CD4-positive, alpha-beta T cell treated with Interleukin-15 for 4 hours (primary cell): ENCODE results near the gene ZNF566.

ENCODE experiments used
- DNase-seq: peaks from one replicate; pipeline ENCODE4 v3.0.0-alpha.2; 2020; ENCODE audit warnings: low spot score

Gene ZNF566

GRCh38 chr19:36441339-36441738 lies 48.0 kb downstream of the ZNF566 start:
- DNase-seq, result no peak

DNA sequence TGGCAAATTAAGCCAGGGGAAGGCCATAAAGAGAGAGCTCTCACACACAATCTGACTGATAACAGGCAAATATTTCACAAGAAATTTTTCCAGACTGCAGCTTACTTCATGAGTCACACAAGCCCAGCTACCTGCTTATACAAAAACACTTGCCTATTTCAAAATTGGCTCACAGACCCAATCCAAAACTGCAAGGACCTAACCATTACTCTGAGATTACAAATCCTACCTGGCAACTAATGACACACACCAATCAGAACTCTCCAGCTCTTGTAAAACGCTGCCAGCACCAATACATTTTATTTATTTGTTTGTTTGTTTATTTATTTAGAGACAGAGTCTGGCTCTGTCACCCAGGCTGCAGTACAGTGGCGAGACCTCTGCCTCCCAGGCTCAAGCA lies 52.8 kb downstream of the ZNF566 start:
- no peak for DNase-seq

DNA sequence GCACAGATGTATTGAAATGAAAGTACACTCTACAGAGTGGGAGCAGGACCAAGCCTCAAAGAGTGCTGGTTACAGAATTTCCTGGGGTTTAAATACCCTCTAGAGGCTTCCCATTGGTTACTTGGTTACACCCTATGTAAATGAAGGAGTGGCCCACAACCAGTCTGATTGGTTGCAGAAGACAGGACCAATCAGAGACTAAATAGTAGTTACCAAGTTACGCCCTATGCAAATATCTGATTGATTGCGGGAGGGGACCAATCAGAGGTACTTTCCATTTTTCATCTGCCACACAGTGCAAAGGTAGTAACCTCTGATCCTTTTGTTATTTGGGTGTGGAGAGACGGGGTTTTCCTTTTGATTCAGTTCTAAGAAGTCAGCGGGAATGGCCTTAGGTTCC lies 65.4 kb downstream of the ZNF566 start:
- no peak for DNase-seq

- DNase-seq, result no peak
Measured at GRCh38 chr19:36421749-36422481, 67.4 kb downstream of the ZNF566 start.

DNA sequence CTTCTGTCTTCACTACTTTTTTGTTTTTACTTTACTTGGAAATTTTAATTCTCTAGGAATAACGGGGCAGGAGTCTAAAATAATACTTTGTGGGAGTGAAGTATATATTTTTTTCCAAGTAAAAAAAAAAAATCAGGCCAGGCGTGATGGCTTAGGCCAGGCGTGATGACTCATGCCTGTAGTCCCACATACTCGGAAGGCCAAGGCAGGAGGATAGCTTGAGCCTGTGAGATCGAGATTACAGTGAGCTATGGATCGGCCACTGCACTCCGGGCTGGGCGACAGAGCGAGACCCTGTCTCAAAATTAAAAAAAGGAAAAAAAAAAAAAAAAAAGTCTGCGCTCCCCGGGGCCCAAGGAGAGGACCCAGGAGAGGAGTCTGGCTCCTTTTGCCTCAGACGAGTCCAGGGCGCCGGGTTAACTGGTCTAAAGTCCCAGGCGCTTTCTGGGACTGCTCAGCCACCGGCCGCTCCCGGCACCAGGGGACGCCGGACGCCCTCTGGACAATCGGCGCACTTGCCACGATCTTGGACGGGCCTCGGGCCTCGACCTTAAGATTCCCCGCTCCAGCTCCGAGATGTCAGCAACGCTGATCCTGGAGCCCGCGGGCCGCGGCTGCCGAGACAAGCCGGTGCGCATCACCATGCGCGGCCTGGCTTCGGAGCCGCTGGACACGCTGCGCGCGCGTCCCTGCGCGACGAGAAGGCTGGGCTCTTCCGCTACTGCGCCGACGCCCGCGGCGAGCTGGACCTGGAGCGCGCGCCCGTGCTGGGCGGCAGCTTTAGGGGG lies 68.2 kb downstream of the ZNF566 start:
- no peak for DNase-seq

DNA sequence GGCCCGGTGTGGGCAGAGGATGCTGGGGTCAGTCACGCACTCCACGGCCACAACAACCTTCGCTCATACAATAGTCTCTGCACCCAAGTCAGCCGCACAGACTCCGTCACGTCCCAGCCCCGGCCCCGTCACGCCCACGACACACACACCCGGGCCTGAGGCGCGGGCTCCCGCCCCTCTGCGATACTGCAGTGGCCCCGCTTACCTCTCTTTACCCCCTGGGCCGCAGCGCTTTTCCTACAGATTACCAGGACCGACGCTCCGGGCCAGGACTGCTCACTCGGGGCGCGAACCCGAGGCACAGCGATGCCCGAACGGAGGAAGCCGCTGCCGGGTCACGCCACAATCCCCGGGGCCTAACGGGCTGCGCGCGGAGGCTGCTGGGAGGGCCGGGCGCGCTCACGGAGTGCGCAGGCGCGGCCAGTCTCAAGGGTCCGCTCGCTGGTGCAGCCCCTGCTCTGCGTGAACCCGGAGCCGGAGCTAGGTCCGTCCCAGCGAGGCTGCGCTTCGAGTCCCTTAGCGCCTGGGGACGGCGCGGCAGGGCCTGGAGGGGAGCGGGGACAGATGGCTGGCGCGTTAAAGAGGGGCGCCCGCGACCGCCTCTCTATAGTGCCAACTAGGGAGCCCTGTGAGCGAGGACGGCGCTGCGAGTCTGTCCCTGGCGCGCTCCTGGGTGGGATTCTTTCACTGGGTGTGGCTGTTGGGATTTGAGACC lies 70.9 kb downstream of the ZNF566 start, which contains the start of gene ZFP82:
TSS of gene ZFP82 (minus strand) at position 358 of the 715 bp plus-strand sequence. CDS start 8,855 bp downstream, outside the sequence.
- DNase-seq, result peak; percentile 75

DNA sequence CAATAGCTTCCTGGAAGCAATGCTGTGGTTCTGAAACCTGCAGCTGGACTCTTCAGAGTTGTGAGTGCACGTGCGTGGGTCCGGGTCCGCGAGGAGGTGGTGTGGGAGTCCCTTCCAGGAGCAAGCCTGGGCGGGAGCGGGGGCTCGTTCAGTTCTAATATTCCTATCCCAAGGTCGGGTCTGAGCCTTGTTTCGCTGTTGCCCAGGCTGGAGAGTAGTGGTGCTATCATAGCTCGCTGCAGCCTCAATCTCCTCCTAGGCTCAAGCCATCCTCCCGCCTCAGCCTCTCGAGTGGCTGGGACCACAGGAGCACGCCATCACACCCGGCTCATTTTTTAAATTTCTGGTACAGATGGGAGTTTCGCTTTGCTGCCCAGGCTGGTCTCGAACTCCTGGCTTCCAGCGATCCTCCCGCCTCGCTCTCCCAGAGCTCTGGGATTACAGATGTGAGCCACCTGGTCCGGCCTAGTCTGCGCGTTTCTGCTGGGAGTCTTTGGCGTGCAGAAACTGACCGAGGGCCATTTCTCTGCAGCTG lies 71.5 kb downstream of the ZNF566 start:
- no peak for DNase-seq

DNA sequence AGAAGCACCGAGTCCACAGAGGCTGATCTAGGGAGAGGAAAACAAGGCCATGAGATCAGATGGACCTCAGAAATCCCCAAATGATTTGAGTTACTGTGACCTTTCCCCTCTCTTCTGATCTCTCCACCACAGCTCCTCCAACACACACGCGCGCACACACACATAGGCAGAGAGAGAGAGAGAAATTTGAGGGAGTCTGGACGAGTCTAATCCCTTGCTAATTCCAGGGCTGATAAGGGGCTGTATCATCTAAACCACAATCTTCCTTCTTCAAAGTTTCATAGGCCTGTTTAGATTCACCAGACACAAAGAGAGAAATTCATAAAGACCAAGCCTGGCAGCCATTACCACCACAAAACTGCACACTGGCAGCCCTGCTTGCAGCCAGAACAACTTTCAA lies 79.5 kb downstream of the ZNF566 start:
- DNase-seq, result no peak

DNA sequence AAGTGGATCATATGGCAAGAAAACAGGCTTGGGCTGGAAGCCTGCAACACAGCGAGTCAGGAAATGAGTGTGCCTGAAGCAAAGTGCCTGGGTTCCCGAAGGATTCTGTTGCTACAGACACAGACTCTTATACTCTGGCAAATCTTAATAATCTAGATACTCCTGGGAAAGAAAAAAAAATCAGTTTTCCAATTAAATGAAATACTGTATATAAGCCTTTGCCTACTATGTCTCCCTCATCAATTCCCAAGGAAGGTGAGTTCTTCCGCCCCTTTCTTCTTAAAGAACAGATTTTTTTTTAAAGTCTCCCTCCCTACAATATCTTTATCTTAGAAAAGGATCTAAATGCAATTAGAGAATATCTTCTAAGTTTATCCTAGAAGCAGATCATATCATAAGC lies 81.3 kb downstream of the ZNF566 start:
- DNase-seq, result no peak

DNA sequence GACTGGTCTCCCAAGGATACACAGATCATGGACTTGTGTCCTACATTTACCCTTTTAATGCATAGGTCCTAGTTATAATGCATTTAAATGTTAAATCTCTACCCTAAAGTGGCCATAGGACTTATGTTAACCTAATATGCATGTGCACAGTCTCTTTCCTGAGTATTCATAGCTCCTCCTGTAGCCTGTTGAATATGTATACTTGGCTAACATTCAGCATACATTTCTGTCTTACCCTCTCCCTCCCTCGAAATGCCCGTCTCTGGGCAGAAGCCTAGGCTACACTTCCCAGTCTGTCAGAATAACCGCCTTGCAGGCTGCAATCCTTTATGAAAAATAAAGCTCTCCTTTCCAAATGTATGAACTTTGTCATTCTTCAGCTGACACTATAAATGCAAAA lies 84.9 kb downstream of the ZNF566 start:
- no peak for DNase-seq

DNA sequence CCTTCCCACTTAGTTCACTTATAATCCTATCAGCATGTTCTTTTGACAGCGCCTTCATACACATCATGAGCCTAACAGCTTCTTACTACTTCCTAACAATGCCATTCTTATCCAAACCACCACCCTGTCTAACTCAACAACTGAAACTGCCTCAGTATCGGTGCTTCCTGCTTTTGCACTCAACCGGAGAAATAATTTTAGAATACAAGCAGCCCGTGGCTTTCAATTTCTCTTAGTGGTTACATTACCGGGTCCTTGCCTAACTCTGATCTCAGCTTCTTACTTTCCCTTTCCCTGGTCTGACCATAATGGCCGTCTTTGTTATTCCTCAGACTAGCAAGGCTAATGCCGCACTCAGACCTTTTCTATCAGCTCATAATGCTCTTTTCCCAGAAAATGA lies 87.9 kb downstream of the ZNF566 start:
- no peak for DNase-seq

DNA sequence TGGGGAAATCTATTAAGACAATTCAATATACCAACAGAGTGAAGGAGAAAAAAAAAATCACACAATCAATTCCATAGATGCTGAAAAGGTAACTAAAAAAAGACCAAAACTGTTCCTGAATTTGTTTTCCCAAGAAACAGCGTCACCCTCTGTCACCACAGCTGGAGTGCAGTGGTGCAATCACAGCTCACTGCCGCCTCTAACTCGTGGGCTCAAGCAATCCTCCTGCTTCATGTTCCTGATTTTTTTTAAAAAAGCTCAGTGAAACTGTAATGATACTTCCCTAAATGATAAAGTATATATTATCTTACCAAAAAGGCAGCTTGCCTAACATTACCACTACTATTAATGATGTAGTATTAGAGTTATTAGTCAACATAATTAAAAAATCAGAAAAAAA lies 90.8 kb downstream of the ZNF566 start:
- DNase-seq, result no peak
